Fibroblast of skin of scalp (primary cell): ENCODE measurements around the gene TRIM2.
A peak's percentile ranks its signal among the peaks of the same experiment; 100 is the strongest.
"Not testable (repeated sequence)": the region's sequence is repeated elsewhere in the genome, so short reads cannot be mapped to it uniquely, and the experiment has no call there.

Source experiments
- DNase-seq: peaks from one replicate; pipeline ENCODE4 v3.0.0-alpha.2; 2013

Gene TRIM2

DNA sequence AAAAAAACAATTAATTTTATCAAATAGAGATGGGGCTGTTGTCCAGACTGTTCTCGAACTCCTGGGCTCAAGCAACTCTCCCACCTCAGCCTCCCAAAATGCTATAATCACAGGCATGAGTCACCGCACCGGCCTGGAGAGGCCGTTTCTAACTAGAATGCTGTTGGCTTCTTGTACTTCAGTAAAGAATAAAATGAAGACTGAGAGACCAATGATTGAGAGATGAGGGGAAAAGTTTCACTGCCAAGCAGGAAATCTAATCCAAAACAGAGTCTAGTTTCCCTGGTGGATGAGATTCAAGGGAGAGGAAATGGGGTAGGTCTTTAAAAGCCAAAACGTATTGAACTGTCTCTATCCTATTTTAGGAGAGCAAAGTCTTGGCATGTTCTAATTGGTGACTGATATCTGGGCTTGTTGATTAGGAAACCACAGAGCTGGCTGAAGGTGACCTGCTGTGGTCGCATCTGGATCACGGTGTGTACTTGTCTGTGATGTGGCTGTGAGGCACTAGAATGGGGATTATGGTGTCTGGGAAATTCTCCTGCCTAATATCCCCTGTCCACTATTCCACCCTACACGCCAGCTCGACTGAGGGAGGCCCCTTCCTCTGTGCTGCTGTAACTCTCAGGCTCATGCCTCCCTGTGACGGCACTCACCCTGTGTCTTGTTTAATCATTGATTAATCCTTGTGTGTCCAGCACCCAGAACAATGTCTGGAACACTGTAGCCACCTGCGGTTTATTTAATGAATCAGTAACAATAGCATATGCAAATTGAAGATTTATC, 15.0 kb upstream of the TRIM2 start:
- peak; percentile 23 for DNase-seq

DNA sequence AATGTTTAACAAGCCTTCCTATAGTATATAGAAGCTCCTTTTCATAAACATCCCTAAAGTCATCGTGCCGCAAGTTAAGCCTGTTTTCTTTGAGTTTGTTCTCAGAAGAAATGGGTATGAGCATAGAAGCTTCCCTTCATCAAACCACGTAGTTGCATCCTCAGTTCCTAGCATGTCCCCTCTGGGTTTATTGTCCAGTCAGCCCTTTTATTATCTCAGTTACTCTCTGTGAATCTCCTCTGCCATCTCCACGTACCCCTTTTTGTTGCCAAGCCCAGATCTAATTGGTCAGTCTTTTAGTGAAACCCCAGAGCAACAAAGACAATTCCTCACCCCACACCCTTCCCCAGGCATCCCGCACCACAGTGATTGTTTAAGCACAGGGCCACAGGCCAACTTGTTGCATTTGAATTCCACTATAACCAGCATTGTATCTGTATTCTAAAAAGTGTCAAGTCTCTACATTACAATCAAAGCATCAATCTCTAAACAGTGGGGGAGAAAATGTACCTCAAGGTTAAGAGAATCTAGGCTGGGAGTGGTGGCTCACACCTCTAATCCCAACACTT, 12.4 kb upstream of the TRIM2 start:
- DNase-seq, result no peak

DNA sequence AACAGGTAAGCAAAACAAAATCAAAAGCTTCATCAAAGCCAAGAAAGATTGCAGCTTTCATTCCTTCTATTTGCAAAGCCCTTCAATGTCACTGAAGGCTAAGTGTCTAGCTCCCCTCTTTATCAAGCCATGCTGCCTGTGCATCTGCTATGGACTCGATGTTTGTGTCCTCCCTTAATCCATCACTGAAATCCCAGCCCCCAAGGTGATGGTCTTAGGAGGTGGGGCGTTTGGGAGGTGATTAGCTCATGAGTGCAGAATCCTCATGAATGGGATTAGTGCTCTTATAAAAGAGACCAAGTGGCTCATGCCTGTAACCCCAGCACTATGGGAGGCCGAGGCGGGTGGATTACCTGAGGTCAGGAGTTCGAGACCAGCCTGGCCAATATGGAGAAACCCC, 6.9 kb upstream of the TRIM2 start:
- DNase-seq, result no peak

DNA sequence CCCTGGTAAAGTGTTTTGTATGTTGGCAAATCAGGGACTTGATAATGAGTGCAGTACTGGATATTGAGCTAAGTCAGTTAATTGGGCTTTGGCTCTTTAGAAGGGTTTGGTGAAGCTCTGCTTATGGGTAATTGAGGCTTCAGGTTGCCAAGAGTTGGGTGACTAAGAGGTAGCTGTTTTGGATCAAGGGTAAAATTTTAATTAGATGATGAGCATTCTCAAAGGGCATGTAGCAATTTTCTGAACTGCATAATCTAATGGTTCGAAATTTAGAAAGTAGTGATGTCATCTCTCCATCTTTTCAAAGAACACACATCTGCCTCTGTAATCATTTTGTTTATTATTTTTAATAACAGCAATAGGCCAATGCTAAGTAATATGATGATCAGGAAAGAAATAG, 5.5 kb upstream of the TRIM2 start:
- no peak for DNase-seq

DNA sequence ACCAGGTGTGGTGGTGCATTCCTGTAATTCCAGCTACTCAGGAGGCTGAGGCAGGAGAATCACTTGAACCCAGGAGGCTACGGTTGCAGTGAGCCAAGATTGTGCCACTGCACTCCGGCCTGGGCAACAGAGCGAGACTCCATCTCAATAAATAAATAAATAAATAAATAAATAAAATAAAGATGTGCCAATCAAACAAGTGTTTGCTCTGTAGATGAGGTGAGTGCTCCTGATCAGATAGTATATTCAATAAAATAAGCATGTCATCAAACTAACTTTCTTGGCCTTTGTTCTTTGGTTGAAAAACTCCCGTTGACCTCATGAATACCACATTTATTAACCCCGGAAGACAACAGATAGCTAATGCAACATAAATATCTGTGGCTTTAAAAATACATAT, 497 bp upstream of the TRIM2 start:
- not testable (repeated sequence) for DNase-seq

DNA sequence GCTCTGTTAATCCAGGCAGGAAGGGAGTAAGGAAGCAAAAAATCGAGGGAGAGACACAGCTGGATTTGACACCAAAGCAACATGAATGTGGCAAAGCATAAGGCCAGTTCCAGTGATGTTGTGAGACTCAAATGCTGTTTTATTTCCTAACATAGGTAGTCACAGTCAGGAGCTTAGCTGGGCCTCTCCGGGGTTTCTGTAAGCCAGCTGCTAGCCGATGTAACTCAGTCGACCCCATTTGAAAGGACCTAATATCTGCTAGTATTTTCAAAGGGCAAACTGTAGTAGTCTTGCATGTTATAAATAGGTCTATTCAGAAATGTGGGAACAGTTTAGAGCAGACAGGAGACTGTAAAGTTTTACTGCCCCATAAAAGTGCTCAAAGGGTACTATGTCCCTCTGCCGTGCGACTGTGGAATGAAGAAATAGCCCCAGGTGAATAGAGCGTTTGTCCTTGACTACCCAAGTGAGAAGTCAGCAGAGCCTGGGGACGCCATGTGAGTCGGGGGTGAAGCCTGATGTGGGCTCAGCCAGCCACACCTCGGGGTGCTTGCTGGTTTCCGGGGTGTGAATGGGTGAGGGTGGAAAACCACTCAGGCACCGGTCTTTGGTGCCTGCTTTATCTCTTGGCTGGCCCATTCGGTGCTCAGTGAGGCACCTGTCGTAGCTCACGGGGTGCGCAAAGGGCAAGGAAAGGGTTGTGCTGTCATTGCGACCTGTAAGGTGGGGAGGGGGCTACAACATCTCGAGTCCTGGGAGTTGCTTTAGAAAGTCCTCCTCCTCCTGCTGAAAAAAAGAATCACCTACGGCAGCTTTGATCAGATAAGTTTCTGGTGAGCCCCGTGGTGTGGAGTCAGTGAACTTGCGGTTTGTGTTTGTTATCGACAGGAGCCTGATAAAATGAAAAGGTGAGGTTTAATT, 745 bp downstream of the TRIM2 start:
- no peak for DNase-seq

DNA sequence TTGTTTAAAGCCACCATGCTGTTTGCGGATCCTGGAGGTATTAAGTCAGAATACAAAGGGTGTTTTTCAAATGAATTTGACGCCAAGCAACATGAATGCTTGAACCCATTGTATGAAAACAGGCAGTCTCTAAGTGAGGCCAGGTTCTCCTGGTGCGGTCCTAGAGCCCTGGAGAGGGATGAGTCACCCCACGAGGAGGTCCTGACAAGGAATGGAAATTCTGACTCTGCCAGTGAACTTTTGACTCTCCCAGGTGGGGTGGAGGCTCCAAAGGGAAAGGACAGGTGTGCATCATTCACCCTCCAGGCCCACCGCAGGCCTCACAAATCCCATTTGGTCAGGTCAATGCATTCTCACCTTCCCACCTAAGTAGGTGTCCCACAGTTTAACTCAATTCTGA, 1.5 kb downstream of the TRIM2 start:
- DNase-seq, result no peak

DNA sequence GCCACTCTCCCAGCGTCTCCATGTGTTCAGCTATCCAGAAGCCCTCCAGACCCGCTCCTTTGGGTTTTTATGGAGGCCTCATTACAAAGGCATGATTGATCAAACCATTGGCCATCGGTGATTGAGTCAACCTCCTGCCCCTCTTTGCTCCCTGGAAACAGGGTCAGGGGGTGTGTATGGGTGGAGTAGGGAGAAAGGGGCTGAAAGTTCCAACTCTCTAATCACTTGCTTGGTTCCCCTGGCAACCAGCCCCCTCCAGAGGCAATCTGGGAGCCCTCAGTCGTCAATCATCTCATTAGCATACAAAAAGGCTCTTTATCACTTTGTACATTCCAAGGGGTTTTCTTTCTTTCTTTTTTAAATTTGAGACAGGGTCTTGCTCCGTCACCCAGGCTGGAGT, 2.3 kb downstream of the TRIM2 start:
- no peak for DNase-seq

DNA sequence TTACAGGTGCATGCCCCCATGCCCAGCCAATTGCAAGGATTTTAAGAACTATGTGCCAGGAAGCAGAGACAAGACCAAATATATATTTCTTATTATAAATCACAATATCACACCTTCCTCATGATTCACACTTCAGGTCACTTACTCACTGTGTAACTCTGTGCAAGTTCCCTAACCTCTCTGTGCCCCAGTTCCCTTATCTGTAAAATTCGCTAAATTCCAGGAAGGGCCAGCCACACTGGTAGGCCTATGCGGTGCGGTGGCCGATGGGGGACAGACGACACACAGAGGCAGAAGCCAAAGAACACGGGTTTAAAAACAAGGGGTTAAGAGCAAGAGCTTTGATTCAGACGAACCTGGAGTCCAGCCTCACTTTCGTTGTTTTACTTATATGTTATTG, 2.8 kb downstream of the TRIM2 start:
- no peak for DNase-seq

DNA sequence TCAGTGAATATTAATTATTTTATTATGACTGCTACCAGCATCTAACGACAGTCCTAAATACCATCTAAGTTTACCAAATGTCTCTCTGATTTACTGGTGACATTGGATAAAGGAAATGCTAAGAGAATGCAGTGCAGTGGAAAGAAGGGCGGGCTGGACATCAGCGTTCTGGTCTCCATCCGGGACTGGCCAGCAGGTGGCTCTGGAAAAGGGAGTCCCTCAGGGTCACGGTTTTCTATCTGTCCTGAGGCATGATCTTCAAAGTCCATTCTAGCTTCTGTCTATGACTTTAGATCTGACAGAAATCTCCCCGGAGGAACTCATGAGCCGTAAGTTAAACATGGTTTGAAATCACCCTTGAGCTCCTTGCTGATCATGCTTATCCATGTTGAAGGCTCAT, 3.3 kb downstream of the TRIM2 start:
- no peak for DNase-seq

DNA sequence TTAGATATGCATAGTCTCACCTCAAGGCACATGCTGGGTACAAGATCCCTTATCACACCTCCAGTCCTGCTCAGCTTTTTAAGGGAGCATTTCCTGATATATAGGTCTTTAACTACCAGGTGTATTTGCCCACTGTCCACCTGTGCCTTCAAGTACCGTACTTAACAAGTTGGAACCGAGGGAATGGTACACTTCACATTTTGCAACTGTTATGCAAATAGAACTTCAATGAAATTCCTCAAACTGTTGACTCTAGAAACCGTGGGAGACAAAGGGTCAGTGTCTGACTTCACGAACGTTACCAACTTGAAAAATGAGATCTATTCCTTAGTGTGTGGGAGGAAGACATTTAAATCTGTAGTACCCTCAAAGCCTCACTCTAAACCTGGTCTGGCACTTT, 5.2 kb downstream of the TRIM2 start:
- DNase-seq, result no peak

DNA sequence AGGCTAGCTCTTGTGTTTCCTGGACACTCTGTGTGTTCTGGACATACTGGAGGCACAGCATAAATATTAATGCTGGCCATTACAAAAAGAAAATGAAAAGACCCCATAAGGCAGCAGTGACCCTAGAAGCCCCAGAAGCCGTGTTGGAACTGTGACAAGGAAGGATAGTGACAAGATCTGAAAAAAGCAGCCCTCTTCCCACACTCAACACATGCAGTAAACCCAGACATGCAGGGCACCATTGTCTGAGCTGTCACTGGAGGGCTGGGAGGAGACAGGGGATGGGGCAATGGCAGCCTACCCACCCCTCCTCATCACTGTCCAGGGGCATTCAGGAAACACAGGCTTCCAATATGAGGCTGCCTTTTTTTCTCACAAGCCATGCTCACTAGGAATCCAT, 6.5 kb downstream of the TRIM2 start:
- DNase-seq, result no peak

DNA sequence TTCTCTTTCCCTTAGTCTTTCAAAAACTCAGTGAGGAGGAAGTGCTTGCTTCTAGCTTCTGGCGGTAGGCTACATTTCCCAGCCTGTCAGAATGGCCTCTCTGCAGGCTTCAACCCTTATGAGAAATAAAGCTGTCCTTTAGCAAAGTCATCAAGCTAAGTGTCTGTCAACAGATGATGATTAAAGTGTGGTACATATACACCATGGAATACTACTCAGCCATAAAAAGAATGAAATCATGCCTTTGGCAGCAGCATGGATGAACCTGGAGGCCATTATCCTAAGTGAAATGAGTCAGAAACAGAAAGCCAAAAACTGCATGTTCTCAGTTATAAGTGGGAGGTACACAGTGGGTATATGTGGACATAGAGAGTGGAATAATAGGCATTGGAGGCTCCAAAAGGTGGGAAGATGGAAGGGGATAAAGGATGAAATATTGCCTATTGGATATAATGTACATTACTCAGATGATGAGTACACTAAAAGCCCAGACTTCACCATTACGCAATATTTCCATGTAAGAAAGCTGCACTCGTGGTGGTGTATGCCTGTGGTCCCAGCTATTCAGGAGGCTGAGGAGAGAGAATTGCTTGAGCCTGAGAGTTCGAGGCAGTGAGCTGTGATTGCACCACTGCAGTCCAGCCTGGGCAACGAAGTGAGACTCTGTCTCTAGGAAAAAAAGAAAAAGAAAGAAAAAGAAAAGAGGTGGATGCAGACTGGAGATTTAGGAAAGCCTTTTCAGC, 7.9 kb downstream of the TRIM2 start:
- DNase-seq, result peak; percentile 71

DNA sequence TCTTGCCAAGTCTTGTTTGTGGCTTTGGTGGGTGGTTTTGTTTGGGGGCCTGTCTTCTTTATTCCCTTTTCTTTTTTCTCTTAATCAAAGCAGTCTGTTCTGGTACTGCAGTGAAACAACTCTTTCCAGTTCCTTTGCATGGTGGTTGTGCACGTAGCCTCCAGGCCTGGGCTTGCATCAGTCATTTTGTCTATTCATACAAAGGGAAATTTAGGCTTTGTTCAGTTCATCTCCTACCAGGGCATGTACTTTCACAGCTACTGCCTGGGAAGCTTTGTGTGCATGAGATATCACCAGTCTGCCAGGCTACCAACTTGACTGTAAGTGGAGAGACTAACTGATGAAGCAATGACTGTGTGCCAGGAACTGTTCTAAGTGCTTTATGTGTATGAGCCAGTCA, 8.5 kb downstream of the TRIM2 start:
- peak; percentile 41 for DNase-seq

DNA sequence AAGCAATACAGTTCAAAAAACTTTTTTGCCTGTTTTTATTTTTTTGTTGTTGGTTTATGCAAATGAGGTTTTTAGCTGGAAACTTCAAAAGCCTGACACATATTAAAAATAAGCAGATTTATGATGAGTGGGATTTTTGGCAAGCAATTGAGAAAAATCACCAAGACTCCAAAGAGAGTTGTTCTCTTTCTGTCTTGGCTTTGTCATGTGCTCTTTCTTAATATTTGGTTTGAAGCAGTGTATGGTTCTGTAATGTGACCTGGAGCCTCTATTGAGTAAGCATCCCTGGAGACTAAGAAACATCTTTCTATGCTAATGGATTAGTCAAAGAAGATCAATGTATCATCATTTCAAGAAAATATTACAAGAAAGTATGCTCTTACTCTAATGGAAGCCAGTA, 11.7 kb downstream of the TRIM2 start:
- no peak for DNase-seq

DNA sequence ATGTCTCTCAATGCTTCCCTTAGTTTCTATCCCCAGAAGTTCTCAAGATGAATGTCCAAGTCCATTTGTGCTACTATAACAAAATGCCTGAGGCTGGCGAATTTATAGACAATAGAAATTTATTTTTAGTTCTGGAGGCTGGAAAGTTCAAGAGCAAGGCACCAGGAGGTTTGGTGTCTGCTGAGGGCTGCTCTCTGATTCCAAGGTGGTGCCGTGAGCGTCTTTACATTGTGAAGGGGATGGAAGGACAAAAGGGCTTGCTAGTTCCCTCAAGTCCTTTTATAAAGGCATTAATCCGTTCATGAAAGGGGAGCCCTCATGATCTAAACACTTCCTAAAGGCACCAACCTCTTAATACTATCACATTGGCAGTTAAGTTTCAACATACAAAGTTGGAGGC, 12.3 kb downstream of the TRIM2 start:
- DNase-seq, result no peak

DNA sequence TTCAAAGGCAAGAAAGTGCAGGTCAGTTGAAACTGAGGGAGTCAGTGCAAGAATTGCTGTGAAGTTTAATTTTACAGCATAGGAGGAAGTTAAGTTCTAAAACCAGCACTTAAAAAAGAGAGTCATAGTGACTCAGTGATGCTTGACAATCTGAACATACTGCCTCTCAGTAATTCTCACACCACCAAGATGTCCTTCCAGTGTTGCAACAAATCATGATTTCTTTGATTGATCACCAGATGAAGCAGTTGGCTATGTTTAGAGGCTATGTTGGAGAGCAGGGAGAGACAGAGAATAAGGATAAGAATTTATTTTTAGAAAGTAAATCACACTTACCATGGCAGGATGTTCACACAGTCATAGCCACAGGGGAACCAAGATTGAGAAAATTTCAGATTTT, 13.2 kb downstream of the TRIM2 start:
- DNase-seq, result no peak

DNA sequence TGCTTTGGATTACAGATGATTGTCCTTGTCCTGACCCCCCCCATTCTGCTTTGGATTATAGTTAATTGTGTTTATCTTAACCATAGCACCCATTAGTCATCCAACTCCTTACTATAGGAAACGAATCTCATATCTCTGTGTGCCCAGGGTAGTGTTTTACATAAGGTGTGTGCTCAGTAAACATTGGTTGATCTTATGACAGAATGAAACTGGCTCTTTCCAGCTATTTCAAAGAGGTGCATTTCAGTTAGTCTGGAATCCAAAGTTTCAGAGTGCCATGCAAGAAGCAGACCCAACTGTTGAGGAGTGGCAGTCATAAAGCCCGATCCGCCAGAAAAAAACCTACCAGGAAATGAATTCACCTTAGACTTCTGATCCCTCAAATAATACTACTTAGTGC, 14.7 kb downstream of the TRIM2 start:
- no peak for DNase-seq

DNA sequence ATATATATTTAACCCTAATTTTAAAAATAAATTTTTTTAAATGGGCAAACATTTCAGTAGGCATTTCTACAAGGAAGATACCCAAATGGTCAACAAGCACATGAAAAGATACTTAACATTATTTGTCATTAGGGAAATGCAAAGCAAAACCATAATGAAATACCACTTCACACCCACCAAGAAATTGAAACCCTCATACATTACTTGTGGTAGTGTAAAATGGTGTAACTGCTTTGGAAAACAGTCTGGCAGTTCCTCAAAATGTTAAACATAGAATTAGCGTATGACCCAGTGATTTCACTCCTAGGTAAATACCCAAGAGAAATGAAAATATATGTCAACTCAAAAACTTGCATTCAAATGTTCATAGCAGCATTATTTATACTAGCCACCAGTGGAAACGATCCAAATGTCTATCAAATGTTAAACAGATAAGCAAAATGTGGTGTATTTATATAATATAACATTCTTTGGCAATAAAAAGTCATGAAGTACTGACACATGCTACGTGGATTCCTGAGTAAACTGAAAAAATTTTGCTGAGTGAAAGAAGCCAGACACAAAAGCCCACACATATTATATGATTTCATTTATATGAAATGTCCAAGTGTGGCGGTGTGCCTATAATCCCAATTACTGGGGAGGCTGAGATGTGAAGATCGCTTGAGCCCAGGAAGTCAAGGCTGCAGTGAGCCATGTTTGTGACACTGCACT, 16.6 kb downstream of the TRIM2 start:
- DNase-seq, result peak; percentile 75

DNA sequence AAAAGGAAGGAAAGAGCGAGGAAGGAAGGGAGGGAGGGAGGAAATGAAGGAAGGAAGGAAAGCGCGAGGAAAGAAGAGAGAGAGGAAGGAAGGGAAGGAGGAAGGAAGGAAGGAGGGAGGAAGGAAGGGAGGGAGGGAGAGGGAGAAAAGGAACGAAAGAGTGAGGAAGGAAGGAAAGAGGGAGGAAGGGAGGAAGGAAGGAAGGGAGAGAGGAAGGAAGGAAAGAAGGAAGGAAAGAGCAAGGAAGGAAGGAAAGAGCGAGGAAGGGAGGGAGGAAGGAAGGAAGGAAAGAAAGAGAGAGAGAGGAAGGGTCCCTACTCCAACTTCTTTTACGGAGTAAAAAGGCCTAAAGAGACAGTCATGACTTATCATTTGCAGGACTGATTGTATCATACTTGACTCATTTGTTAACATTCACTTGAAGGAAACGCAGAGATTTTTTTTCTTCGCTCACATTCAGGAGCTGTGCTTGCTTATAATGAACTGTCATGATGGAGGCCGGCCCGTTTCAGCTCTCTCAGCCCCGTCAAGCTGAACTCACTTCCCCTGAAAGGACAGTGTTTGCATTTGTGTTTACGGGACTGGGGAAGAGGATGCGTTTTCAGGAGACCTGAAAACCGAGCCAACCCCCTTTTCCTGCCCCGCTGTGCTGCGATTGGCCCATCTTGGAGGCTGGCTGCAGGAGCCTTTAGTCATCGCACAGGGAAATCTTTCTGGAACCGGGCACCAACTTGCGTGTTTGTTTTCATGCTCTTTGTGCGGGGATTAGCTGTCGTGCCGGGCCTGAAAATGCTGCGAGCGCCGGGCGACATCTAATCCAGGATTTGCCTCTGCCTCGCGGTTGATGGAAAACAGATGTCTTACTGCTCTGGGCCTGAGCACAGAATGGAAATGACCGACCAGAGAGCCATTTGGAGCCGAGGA, 17.8 kb downstream of the TRIM2 start:
- DNase-seq, result peak; percentile 80
